Uterus (tissue), 2 donors: Measurements from ENCODE around the gene UAP1.

Experiments used
- POLR2A ChIP-seq, 2 donors: fragments of 450-650 bp; IDR thresholded peaks; one replicate each; pipeline ENCODE4 v1.6.1; 2016; ENCODE audit warnings: antibody characterized with exemption in 2 of 2, mild to moderate bottlenecking in 1 of 2, moderate library complexity in 1 of 2
- TF ChIP-seq, protein P1 (sequence below), 4 experiments: fragments of 200-600 bp in 2 of 4; fragments of 450-650 bp in 2 of 4; sonication (generic) in 2 of 4; IDR thresholded peaks; one replicate each; pipeline ENCODE4 v1.5.1; 2016 to 2019; ENCODE audit warnings: antibody characterized with exemption in 4 of 4, mild to moderate bottlenecking in 2 of 4, moderate library complexity in 1 of 4

DNA sequence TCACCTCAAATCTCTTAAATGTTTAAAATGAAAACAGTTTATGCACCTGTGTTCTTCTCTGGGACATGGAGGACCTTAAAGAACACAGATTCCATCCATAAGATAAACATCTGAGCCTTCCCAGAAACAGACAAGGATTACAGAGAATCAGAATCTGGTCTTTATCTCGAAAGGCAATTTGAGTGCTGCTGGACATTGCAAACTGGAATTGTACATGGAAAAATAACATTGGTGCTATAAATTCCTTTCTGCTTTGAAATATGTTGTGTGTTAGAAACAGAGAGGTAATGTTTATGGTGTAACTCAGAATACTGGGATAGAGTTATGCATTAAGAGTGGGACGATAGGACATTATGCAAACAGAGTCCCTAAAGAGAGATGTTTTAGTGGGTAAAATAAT, 64.2 kb downstream of the UAP1 start:
- TF ChIP-seq, protein P1, sequence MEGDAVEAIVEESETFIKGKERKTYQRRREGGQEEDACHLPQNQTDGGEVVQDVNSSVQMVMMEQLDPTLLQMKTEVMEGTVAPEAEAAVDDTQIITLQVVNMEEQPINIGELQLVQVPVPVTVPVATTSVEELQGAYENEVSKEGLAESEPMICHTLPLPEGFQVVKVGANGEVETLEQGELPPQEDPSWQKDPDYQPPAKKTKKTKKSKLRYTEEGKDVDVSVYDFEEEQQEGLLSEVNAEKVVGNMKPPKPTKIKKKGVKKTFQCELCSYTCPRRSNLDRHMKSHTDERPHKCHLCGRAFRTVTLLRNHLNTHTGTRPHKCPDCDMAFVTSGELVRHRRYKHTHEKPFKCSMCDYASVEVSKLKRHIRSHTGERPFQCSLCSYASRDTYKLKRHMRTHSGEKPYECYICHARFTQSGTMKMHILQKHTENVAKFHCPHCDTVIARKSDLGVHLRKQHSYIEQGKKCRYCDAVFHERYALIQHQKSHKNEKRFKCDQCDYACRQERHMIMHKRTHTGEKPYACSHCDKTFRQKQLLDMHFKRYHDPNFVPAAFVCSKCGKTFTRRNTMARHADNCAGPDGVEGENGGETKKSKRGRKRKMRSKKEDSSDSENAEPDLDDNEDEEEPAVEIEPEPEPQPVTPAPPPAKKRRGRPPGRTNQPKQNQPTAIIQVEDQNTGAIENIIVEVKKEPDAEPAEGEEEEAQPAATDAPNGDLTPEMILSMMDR (IDR thresholded peaks at IDR 0.05) = no peak
- no peak for TF ChIP-seq POLR2A (IDR thresholded peaks at IDR 0.05)
